ENCODE results near the gene RPL29. TPM values are rescaled to one million over a fixed set of nuclear protein-coding genes. Genes with fewer than 3 reads are reported as not detected.
"Not testable (repeated sequence)": the region's sequence is repeated elsewhere in the genome, so short reads cannot be mapped to it uniquely, and the experiment has no call there.

The RPL29 gene
- total RNA-seq, 2 donors from 2014 or later, result 1,359 to 1,493 TPM

DNA sequence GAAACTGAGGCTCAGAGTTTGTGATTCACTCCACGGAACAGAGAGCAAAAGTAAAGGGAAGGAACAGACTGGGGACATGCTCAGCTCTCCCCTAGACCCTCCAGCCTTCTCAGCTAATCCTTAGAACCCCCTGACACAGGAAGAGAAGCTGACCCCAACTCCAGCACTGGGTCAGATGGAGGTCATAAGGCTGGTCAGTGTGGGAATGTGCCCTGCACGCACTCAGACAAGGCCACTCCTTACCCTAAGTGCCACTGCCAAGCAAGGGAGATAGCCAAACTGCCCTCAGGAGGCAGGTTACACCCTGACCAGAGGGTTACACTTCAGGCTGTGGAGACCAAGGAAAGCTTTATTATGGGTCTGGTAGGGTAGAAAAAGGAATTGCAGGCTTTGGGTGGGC is 1.2 kb downstream of the RPL29 start:
- Mint-ChIP-seq H3K4me1 (peaks cover 20% of the 10 kb centered on the region), H3K27me3 (no peaks in the 10 kb centered on the region), H3K27ac (peak overlapping the region; percentile 99), H3K4me3 (peak overlapping the region; percentile 100), H3K36me3 (ENCODE audit: low read depth) (peaks cover 2% of the 10 kb centered on the region)
- no peaks in the 10 kb centered on the region for H3K9me3 ChIP-seq (ENCODE audit: control insufficient read depth, low read length, poor library complexity, severe bottlenecking)
- DNase-seq (no peak), ATAC-seq (no peak)

DNA sequence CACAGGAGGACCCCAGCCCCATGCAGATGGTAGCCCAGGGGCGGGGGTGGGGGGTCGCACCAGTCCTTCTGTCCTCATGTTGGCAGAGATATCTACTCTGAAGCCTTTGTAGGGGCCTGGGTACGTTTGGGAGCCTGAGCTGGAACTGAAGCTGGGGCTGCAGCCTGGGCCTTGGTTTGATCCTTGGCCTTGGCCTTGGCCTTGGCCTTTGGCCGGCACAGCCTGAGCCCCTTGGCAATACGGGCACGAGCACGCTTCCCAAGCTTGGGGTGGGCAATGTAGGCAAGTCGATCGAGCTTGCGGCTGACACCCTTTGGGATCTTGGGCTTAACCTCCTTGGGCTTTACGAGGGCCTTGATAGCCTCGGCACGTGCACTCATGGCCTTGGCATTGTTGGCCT is 2.0 kb downstream of the RPL29 start:
- H3K4me1 Mint-ChIP-seq, result peaks cover 20% of the 10 kb centered on the region
- not testable (repeated sequence) for H3K9me3 ChIP-seq (ENCODE audit: control insufficient read depth, low read length, poor library complexity, severe bottlenecking); H3K36me3 Mint-ChIP-seq (ENCODE audit: low read depth); H3K27me3 Mint-ChIP-seq; ATAC-seq; DNase-seq
- peak overlapping the region; percentile 39 for H3K4me3 Mint-ChIP-seq
- peak overlapping the region; percentile 99 for H3K27ac Mint-ChIP-seq

DNA sequence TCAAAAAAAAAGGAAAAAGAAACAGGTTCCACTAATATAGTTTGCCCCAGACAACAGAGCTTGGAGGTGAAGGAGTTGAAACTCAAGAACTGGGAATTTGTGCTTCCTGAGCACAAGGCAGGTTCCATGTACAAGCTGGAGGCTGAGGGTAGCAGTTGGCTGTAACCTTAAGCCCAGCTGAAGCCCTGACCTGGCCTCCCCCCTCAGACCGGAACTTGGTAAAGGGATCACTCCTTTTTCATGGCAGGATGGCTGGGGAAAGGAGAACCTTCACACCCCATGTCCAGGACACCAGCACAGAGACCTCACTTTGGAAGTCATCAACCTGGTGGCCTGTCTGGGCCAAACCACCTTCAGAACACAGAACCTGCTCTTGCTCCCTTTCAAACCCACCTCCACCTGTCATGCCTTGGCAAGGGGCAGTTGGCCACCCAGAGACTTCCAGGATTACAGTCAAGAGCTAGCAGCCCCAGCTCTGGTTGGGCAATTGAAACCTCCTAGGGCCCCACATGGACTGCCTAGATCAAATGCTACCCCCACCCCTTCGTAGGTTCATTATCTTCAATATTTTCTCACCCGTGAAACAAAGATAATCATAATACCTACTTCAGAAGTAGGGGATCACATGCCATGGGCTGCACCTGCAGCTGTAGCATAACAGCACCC is 3.5 kb downstream of the RPL29 start:
- Mint-ChIP-seq H3K4me3 (peak overlapping the region; percentile 36), H3K27ac (no peak overlapping the region), H3K36me3 (ENCODE audit: low read depth) (peaks cover 2% of the 10 kb centered on the region), H3K4me1 (peaks cover 16% of the 10 kb centered on the region), H3K27me3 (no peaks in the 10 kb centered on the region)
- DNase-seq (no peak), ATAC-seq (no peak)
- no peaks in the 10 kb centered on the region for H3K9me3 ChIP-seq (ENCODE audit: control insufficient read depth, low read length, poor library complexity, severe bottlenecking)

DNA sequence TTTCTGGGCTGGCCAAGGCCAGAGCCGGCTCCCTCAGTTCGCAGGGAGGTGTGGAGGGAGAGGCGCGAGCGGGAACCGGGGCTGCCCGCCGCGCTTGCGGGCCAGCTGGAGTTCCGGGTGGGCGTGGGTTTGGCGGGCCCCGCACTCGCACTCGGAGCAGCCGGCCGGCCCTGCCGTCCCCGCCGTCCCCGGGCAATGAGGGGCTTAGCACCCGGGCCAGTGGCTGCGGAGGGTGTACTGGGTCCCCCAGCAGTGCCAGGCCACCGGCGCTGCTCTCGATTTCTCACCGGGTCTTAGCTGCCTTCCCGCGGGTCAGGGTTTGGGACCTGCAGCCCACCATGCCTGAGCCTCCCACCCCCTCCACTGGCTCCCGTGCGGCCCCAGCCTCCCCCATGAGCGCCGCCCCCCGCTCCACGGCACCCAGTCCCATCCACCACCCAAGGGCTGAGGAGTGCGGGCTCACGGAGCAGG is 5.2 kb downstream of the RPL29 start:
- ATAC-seq; DNase-seq; H3K4me3 Mint-ChIP-seq; H3K36me3 Mint-ChIP-seq (ENCODE audit: low read depth); H3K9me3 ChIP-seq (ENCODE audit: control insufficient read depth, low read length, poor library complexity, severe bottlenecking); H3K27me3 Mint-ChIP-seq; H3K4me1 Mint-ChIP-seq: not testable (repeated sequence)
- peak overlapping the region; percentile 32 for H3K27ac Mint-ChIP-seq

DNA sequence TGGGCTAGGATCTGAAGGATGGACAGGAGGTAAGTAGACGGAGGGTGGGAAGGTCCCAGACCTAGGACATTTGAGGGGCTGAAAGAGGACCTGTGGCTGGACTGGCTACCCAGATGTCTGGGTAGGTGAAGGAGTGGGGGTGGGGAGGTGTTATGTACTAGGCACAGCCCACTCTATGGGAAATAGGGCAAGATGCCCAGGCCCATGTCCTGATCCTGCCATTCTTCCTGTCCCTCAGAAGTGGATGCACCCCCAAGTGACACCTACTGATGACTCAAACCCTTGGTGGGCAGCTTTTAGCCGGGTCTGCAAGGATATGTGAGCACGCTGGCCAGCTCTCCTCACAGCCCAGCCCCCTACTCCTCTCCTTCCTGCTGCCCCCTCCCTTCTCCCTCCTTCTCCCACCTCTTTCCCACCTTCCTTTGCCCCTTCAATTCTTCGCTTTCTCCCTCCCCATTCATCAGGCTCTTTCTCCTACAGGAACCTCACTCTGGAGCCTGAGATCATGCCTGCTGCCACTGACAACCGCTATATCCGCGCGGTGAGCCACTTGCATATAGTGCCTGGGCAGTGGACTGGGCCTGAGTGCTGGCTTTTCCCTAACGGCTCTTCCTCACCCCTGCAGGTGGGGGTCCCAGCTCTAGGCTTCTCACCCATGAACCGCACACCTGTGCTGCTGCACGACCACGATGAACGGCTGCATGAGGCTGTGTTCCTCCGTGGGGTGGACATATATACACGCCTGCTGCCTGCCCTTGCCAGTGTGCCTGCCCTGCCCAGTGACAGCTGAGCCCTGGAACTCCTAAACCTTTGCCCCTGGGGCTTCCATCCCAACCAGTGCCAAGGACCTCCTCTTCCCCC is 7.2 kb downstream of the RPL29 start:
- DNase-seq (no peak), ATAC-seq (no peak)
- H3K4me1 Mint-ChIP-seq, result peaks cover 3% of the 10 kb centered on the region
- peak overlapping the region; percentile 70 for H3K27ac Mint-ChIP-seq
- no peaks in the 10 kb centered on the region for H3K9me3 ChIP-seq (ENCODE audit: control insufficient read depth, low read length, poor library complexity, severe bottlenecking)
- no peaks in the 10 kb centered on the region for H3K27me3 Mint-ChIP-seq
- no peaks in the 10 kb centered on the region for H3K36me3 Mint-ChIP-seq (ENCODE audit: low read depth)
- H3K4me3 Mint-ChIP-seq, result no peak overlapping the region

DNA sequence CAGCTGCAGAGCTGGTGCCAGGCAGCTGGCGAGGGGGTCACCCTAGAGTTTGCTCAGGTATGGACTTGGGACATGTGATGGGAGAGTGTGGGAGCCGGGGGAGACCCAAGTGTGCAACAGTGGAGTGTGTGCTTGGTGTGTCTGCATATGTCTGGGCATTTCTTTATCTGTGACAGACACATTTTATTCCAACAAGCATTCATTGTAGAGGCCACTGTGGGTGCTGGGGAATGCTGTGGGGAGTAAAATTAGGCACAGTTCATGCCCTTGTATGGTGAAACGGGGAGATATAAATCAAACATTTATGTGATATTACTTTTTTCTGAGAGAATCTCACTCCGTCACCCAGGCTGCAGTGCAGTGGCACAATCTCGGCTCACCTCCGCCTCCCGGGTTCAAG is 8.1 kb downstream of the RPL29 start:
- Mint-ChIP-seq H3K4me1 (peaks cover 10% of the 10 kb centered on the region), H3K27ac (no peak overlapping the region), H3K36me3 (ENCODE audit: low read depth) (no peaks in the 10 kb centered on the region), H3K27me3 (no peaks in the 10 kb centered on the region), H3K4me3 (no peak overlapping the region)
- H3K9me3 ChIP-seq (ENCODE audit: control insufficient read depth, low read length, poor library complexity, severe bottlenecking), result no peaks in the 10 kb centered on the region
- DNase-seq (no peak), ATAC-seq (no peak)

DNA sequence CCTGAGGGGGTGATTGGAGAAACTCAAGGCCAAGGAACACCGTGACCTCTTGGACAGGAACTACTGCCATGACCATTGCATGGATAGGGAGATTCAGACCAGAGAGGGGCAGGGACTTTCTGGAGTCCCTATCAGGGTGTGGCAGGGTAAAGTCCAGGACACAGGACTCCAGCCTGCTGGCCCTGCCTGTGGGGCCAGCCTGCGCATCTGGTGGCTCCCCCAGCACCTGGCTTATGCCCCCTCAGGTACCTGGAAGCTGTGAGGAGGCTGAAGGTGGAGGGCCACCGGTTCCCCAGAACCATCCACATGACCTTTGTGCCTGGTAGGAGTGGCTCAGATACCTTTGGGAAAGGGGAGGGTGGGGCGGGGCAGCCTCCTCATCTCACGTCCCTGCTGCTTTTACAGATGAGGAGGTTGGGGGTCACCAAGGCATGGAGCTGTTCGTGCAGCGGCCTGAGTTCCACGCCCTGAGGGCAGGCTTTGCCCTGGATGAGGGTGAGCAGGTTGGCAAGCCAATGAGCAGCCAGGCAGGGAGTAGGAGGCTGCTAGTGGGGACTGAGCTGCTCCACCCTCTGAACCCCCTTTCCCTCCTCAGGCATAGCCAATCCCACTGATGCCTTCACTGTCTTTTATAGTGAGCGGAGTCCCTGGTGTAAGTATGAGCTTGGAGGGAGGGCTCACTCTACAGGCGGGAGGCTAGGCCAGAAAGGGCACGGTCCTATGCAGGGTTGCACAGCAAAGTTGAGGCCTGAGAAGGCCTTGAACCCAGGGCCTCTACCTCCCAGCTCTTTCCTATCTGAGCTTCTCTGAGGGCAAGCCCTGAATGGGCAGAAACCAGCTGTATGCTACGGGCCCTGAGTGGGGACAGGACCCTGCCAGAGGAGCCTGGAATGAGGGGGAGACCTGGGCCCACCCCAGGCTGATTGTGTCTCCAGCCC is 9.4 kb downstream of the RPL29 start:
- H3K4me1 Mint-ChIP-seq, result peaks cover 16% of the 10 kb centered on the region
- peak overlapping the region; percentile 6 for H3K27ac Mint-ChIP-seq
- H3K9me3 ChIP-seq (ENCODE audit: control insufficient read depth, low read length, poor library complexity, severe bottlenecking), result no peaks in the 10 kb centered on the region
- H3K36me3 Mint-ChIP-seq (ENCODE audit: low read depth), result no peaks in the 10 kb centered on the region
- ATAC-seq (no peak), DNase-seq (no peak)
- no peaks in the 10 kb centered on the region for H3K27me3 Mint-ChIP-seq
- no peak overlapping the region for H3K4me3 Mint-ChIP-seq

DNA sequence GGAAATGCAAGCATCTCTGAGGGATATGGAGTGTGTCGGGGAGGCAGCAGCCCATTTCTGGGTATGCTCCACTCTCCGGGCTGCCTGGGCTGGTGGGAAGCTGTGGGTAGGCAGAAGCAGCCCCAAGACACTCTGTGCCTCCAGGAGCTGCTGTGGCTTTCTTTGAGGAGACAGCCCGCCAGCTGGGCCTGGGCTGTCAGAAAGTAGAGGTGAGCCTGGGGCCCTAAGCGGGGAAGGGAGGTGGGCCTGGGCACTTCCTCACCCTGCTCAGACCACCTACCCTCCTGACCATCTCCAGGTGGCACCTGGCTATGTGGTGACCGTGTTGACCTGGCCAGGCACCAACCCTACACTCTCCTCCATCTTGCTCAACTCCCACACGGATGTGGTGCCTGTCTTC is 10.6 kb downstream of the RPL29 start:
- ATAC-seq (no peak), DNase-seq (no peak)
- no peaks in the 10 kb centered on the region for H3K27me3 Mint-ChIP-seq
- peaks cover 17% of the 10 kb centered on the region for H3K4me1 Mint-ChIP-seq
- no peaks in the 10 kb centered on the region for H3K9me3 ChIP-seq (ENCODE audit: control insufficient read depth, low read length, poor library complexity, severe bottlenecking)
- no peaks in the 10 kb centered on the region for H3K36me3 Mint-ChIP-seq (ENCODE audit: low read depth)
- H3K4me3 Mint-ChIP-seq, result peak overlapping the region; percentile 45
- peak overlapping the region; percentile 78 for H3K27ac Mint-ChIP-seq

DNA sequence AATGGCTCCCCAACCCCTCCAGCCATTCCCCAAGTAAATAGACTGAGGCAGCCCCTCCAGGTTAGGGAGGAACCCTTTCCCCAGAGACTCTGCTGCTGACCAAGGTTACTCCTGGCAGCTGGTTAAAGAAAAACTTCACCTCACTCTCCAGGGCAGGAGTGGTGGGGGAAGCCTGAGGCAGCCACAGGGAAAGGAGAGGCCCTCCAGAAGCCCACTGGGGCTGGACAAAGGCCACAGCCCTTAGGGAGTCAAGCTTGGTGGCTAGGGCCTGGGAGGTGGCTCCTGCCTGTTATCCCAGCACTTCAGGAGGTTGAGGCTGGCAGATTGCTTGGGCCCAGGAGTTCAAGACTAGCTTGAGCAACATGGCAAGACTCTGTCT is 11.4 kb downstream of the RPL29 start:
- no peak for ATAC-seq
- no peaks in the 10 kb centered on the region for H3K27me3 Mint-ChIP-seq
- peak overlapping the region; percentile 78 for H3K27ac Mint-ChIP-seq
- peaks cover 17% of the 10 kb centered on the region for H3K4me1 Mint-ChIP-seq
- no peaks in the 10 kb centered on the region for H3K9me3 ChIP-seq (ENCODE audit: control insufficient read depth, low read length, poor library complexity, severe bottlenecking)
- H3K36me3 Mint-ChIP-seq (ENCODE audit: low read depth), result no peaks in the 10 kb centered on the region
- no peak for DNase-seq
- H3K4me3 Mint-ChIP-seq, result peak overlapping the region; percentile 97

DNA sequence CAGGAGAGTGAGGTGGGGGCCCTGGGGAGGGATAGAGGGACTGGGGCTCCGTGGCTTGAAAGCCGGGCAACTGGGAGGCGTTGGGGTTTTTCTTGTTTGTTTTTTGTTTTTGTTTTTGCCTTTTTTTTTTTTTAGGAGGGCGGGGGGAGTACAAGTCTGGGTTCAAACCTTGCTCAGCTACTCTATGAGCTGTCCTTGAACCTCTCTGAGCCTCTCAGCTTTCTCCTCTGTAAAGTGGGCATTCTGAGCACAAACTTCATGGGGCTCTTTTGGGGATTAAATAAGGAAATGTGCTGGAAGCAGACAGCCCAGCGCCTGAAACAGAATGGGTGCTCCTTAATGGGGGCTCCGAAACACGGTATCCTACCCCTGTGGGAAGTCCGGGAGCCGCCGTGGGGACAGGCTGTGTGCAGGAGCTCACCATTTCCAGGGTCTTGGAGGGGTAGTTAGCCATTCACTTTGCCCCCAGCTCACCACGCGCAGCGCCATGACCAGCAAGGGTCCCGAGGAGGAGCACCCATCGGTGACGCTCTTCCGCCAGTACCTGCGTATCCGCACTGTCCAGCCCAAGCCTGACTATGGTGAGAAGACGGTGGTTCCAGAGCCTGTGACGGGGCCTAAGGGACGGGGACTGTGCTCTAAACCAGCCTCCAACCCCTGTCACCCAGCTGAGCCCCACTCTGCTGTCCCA is 12.0 kb downstream of the RPL29 start:
- peak overlapping the region; percentile 78 for H3K27ac Mint-ChIP-seq
- no peak for DNase-seq

DNA sequence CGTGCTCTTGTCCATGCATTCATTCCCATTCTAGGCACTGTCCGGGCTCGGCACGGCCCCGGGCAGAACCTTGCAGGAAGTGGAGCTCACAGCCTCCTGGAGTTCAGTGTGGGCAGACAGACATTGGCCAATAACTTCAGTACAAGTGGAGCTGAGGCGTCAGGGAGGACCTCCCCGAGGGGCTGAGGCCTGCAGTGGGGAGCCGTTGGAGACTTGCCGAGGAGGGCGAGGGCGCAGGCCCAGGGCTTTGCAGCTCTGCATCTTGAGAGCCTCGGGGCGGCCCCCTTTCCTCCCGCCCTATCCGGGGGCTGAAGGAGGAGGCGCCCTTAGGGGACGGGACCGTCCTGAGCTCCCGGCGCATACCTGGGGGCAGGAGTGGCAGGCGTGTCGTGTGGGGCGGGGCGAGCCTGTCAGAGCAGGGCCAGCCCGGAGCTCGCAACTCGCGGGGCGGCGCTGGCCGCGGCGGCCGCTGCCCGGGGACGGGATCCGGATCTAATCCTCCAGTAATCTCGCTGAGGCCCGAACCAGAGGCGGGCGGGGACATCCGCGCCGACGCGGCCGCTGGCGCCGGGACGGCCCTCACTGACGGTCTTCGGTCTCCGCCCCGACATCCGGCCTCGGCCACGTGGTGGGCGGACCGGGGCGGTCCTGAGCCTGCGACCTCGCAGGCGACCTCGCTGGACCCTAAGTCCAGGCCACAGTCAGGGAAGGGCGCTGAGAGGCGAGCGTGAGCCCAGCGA is 12.7 kb downstream of the RPL29 start, which contains the start of gene ACY1:
TSS of gene ACY1 (plus strand) at position 698 of the 740 bp plus-strand sequence. CDS start 530 bp downstream, outside the sequence.
- H3K36me3 Mint-ChIP-seq (ENCODE audit: low read depth), result no peaks in the 10 kb centered on the region
- ATAC-seq (peak; percentile 86), DNase-seq (peak; percentile 36 to 73 (median 64))
- H3K27me3 Mint-ChIP-seq, result no peaks in the 10 kb centered on the region
- H3K9me3 ChIP-seq (ENCODE audit: control insufficient read depth, low read length, poor library complexity, severe bottlenecking), result no peaks in the 10 kb centered on the region
- peak within 1 kb of the TSS; percentile 97 for H3K4me3 Mint-ChIP-seq
- H3K4me1 Mint-ChIP-seq, result peaks cover 17% of the 10 kb centered on the region
- peak within 1 kb of the TSS; percentile 78 for H3K27ac Mint-ChIP-seq

More for the DNA sequence above, 12.0 kb downstream of the RPL29 start:
- H3K9me3 ChIP-seq (ENCODE audit: control insufficient read depth, low read length, poor library complexity, severe bottlenecking), result no peaks in the 10 kb centered on the region
- no peak for ATAC-seq
- H3K27me3 Mint-ChIP-seq, result no peaks in the 10 kb centered on the region
- no peaks in the 10 kb centered on the region for H3K36me3 Mint-ChIP-seq (ENCODE audit: low read depth)
- peaks cover 17% of the 10 kb centered on the region for H3K4me1 Mint-ChIP-seq
- peak overlapping the region; percentile 97 for H3K4me3 Mint-ChIP-seq

DNA sequence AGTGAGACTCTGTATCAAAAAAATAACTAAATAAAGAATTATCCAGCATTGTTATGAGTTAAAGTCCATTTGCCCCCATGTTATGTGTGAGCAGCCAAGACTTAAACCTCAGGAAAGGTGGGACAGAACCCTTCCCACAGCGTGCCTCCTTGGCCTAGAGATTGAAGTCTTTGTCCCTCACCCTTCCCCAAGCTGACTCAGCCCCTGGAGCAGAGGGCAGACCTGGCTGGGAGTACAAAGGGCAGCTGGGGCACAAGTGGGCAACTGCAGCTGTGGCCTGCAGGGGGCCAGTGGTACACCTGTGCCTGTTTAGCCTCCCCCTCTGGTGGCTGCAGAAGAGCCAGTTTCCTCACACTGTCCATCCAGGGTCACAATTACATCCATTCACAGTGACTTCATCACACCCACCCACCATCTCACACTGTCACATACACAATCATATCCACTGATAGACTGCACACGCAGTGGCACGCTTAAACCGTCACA is 13.3 kb downstream of the RPL29 start:
- Mint-ChIP-seq H3K4me1 (peaks cover 18% of the 10 kb centered on the region), H3K4me3 (peak overlapping the region; percentile 97), H3K27me3 (no peaks in the 10 kb centered on the region), H3K36me3 (ENCODE audit: low read depth) (no peaks in the 10 kb centered on the region), H3K27ac (peak overlapping the region; percentile 78)
- no peak for DNase-seq
- ATAC-seq, result peak; percentile 48
- no peaks in the 10 kb centered on the region for H3K9me3 ChIP-seq (ENCODE audit: control insufficient read depth, low read length, poor library complexity, severe bottlenecking)
